Urinary bladder (tissue), 4 donors: ENCODE data around the gene ANGPTL8. TPM values are rescaled to one million over a fixed set of nuclear protein-coding genes. Genes with fewer than 3 reads are reported as not detected.

Experiments
- DNase-seq: peaks from one replicate; pipeline ENCODE4 v3.0.0-alpha.2; 2015; ENCODE audit errors: extremely low spot score
- H3K27ac ChIP-seq: one replicate; pipeline ENCODE4 v1.5.1; 2013; ENCODE audit warnings: low read depth, mild to moderate bottlenecking, moderate library complexity
- H3K36me3 ChIP-seq: one replicate; pipeline ENCODE4 v1.6.1; 2013; ENCODE audit warnings: mild to moderate bottlenecking, moderate library complexity; ENCODE audit not compliant: insufficient read depth
- H3K4me1 ChIP-seq: one replicate; pipeline ENCODE4 v1.6.1; 2013; ENCODE audit warnings: mild to moderate bottlenecking, moderate library complexity; ENCODE audit not compliant: insufficient read depth
- H3K4me3 ChIP-seq: one replicate; pipeline ENCODE4 v1.5.1; 2013; ENCODE audit warnings: low read depth, low read length
- WGBS: extraction: QIAGEN DNeasy Blood & Tissue Kit; methylation state at CpG from one replicate; pipeline ENCODE4 v1.1.7; 2013; 5-methylcytosine and 5-hydroxymethylcytosine counted together
- polyA plus RNA-seq: library from polyadenylated mRNA; stranded (reverse); fragments of 200-250 nt; gene quantifications from one replicate; pipeline ENCODE4 v1.2.3, GENCODE V29; 2013
- total RNA-seq: library from RNA; depleted of rRNA; stranded (reverse); fragments of >200 nt; gene quantifications from one replicate; pipeline ENCODE4 v1.2.3, GENCODE V29; 2014
- donor health status: healthy with polysubstance abuse.
- donor health status: healthy.

ANGPTL8 gene
- total and polyA plus RNA-seq, 2 donors, result 21.4 TPM; not detected in 1

GRCh38 chr19:11198769-11199424 is 40.5 kb upstream of the ANGPTL8 start:
- Histone ChIP-seq H3K4me1 (no peaks in the 10 kb centered on the region), H3K36me3 (no peaks in the 10 kb centered on the region), H3K4me3 (no peak overlapping the region), H3K27ac (no peak overlapping the region)
- DNase-seq, result no peak
- 58% methylated on average over 7 of the region's 7 CpGs for WGBS

GRCh38 chr19:11199517-11199916 is 39.9 kb upstream of the ANGPTL8 start:
- Histone ChIP-seq H3K4me1 (no peaks in the 10 kb centered on the region), H3K4me3 (no peak overlapping the region), H3K27ac (no peak overlapping the region), H3K36me3 (no peaks in the 10 kb centered on the region)
- no peak for DNase-seq
- 71% methylated on average over 5 of the region's 5 CpGs for WGBS

- Histone ChIP-seq H3K27ac (no peak overlapping the region), H3K4me3 (no peak overlapping the region), H3K4me1 (no peaks in the 10 kb centered on the region), H3K36me3 (no peaks in the 10 kb centered on the region)
- DNase-seq, result no peak
- 87% methylated on average over 15 of the region's 15 CpGs for WGBS
Observed at GRCh38 chr19:11200015-11200574, 39.3 kb upstream of the ANGPTL8 start.

- H3K4me3 ChIP-seq, result no peak overlapping the region
- H3K4me1 ChIP-seq, result no peaks in the 10 kb centered on the region
- no peaks in the 10 kb centered on the region for H3K36me3 ChIP-seq
Observed at GRCh38 chr19:11200931-11201330, 38.5 kb upstream of the ANGPTL8 start.

GRCh38 chr19:11201791-11202190 is 37.6 kb upstream of the ANGPTL8 start:
- WGBS, result 94% methylated on average over 24 of the region's 24 CpGs
- no peak for DNase-seq
- Histone ChIP-seq H3K27ac (no peak overlapping the region), H3K4me1 (no peaks in the 10 kb centered on the region), H3K4me3 (no peak overlapping the region), H3K36me3 (no peaks in the 10 kb centered on the region)

More at GRCh38 chr19:11200931-11201330, 38.5 kb upstream of the ANGPTL8 start:
- 86% methylated on average over 9 of the region's 9 CpGs for WGBS
- DNase-seq, result no peak
- no peak overlapping the region for H3K27ac ChIP-seq

GRCh38 chr19:11202488-11203193 is 36.8 kb upstream of the ANGPTL8 start:
- H3K36me3 ChIP-seq, result no peaks in the 10 kb centered on the region
- peak overlapping the region; percentile 74 for H3K27ac ChIP-seq
- no peaks in the 10 kb centered on the region for H3K4me1 ChIP-seq
- WGBS, result 73% methylated on average over 20 of the region's 20 CpGs
- DNase-seq, result no peak
- H3K4me3 ChIP-seq, result no peak overlapping the region

- Histone ChIP-seq H3K4me1 (no peaks in the 10 kb centered on the region), H3K36me3 (no peaks in the 10 kb centered on the region), H3K27ac (peak overlapping the region; percentile 74), H3K4me3 (no peak overlapping the region)
- DNase-seq, result peak; percentile 79
- 15% methylated on average over 17 of the region's 17 CpGs for WGBS
Observed at GRCh38 chr19:11203194-11204075, 36.0 kb upstream of the ANGPTL8 start.

GRCh38 chr19:11204076-11204602 is 35.3 kb upstream of the ANGPTL8 start:
- H3K4me1 ChIP-seq, result no peaks in the 10 kb centered on the region
- DNase-seq, result no peak
- H3K27ac ChIP-seq, result peak overlapping the region; percentile 72
- no peak overlapping the region for H3K4me3 ChIP-seq
- no peaks in the 10 kb centered on the region for H3K36me3 ChIP-seq
- 49% methylated on average over 9 of the region's 9 CpGs for WGBS

GRCh38 chr19:11204943-11205349 is 34.5 kb upstream of the ANGPTL8 start:
- WGBS, result 43% methylated on average over 5 of the region's 5 CpGs
- Histone ChIP-seq H3K27ac (no peak overlapping the region), H3K36me3 (no peaks in the 10 kb centered on the region), H3K4me3 (no peak overlapping the region), H3K4me1 (no peaks in the 10 kb centered on the region)
- no peak for DNase-seq

GRCh38 chr19:11205939-11206570 is 33.4 kb upstream of the ANGPTL8 start:
- no peaks in the 10 kb centered on the region for H3K4me1 ChIP-seq
- no peak overlapping the region for H3K4me3 ChIP-seq
- H3K36me3 ChIP-seq, result no peaks in the 10 kb centered on the region
- DNase-seq, result no peak
- H3K27ac ChIP-seq, result no peak overlapping the region
- 84% methylated on average over 9 of the region's 9 CpGs for WGBS

GRCh38 chr19:11208561-11209471 is 30.6 kb upstream of the ANGPTL8 start:
- Histone ChIP-seq H3K36me3 (peaks cover 2% of the 10 kb centered on the region), H3K27ac (no peak overlapping the region), H3K4me3 (no peak overlapping the region), H3K4me1 (no peaks in the 10 kb centered on the region)
- DNase-seq, result no peak
- WGBS, result 88% methylated on average over 38 of the region's 38 CpGs
